ENCODE data around the gene DPP7.
"Not testable (repeated sequence)": the region's sequence is repeated elsewhere in the genome, so short reads cannot be mapped to it uniquely, and the experiment has no call there.

DPP7 gene

GRCh38 chr9:137070906-137071275, 43.6 kb downstream of the DPP7 start:
- no peak for DNase-seq (ENCODE audit: low read depth, low spot score)

GRCh38 chr9:137070201-137070905, 44.2 kb downstream of the DPP7 start, which contains the start of gene SAPCD2:
SAPCD2 (minus strand) TSS chr9:137070557; CDS start chr9:137070460, 97 bp downstream.
- peak; percentile 97 for DNase-seq (ENCODE audit: low read depth, low spot score)

- peak; percentile 57 for DNase-seq (ENCODE audit: low read depth, low spot score)
Observed at GRCh38 chr9:137069508-137070091, 44.9 kb downstream of the DPP7 start.

- no peak for DNase-seq (ENCODE audit: low read depth, low spot score)
Observed at GRCh38 chr9:137068539-137069507, 45.7 kb downstream of the DPP7 start.

GRCh38 chr9:137067860-137068538, 46.5 kb downstream of the DPP7 start:
- peak; percentile 91 for DNase-seq (ENCODE audit: low read depth, low spot score)

GRCh38 chr9:137066096-137066861, 48.3 kb downstream of the DPP7 start:
- no peak for DNase-seq (ENCODE audit: low read depth, low spot score)

- DNase-seq (ENCODE audit: low read depth, low spot score): no peak
Observed at GRCh38 chr9:137065336-137065967, 49.1 kb downstream of the DPP7 start.

- DNase-seq (ENCODE audit: low read depth, low spot score): no peak
Observed at GRCh38 chr9:137064880-137065164, 49.7 kb downstream of the DPP7 start.

- peak; percentile 78 for DNase-seq (ENCODE audit: low read depth, low spot score)
Observed at GRCh38 chr9:137064027-137064879, 50.3 kb downstream of the DPP7 start.

- DNase-seq (ENCODE audit: low read depth, low spot score): no peak
Observed at GRCh38 chr9:137063311-137064026, 51.1 kb downstream of the DPP7 start.

GRCh38 chr9:137062798-137063197, 51.7 kb downstream of the DPP7 start:
- DNase-seq (ENCODE audit: low read depth, low spot score): not testable (repeated sequence)

- DNase-seq (ENCODE audit: low read depth, low spot score): no peak
Observed at GRCh38 chr9:137062384-137062783, 52.1 kb downstream of the DPP7 start.

Measured in ELF-1 (cell line).